H1 (cell line): ENCODE data around the gene USH2A. TPM values are rescaled to one million over a fixed set of nuclear protein-coding genes. Genes with fewer than 3 reads are reported as not detected.

Source experiments
- CTCF ChIA-PET: fragments of 300-600 bp; sonication (Branson Sonifier 250); formaldehyde crosslinking; loops from one replicate; lab custom pipeline; 2021; ENCODE audit not compliant: partially characterized antibody; lab: Charles Lee
- POLR2A ChIA-PET: fragments of 300-600 bp; sonication (Branson Sonifier 250); formaldehyde crosslinking; loops from one replicate; lab custom pipeline; 2021; ENCODE audit warnings: inconsistent platforms; ENCODE audit not compliant: partially characterized antibody; lab: Charles Lee
- DNase-seq, 2 experiments: peaks; one replicate each; pipeline versions ENCODE4 v3.0.0 to v3.0.0-alpha.2; 2010 to 2022; ENCODE audit warnings: low spot score in 2 of 2, low read depth in 1 of 2, mixed read lengths in 1 of 2
- FAIRE-seq: peaks from 2 replicates; lab custom pipeline; 2011; peaks lifted over from hg19 to GRCh38; lab: Jason Lieb, UNC
- H2AFZ ChIP-seq: 2 replicates; pipeline ENCODE4 v1.8.1; 2012; ENCODE audit warnings: low read length, inconsistent platforms
- H2AK5ac ChIP-seq: 2 replicates; pipeline ENCODE4 v1.6.1; 2013; ENCODE audit warnings: low read depth, low read length
- H2BK120ac ChIP-seq: replicated peaks from 2 replicates; pipeline ENCODE3; 2013; ENCODE audit warnings: low read depth, low read length, inconsistent platforms
- H2BK12ac ChIP-seq: 2 replicates; pipeline ENCODE4 v1.6.1; 2013; ENCODE audit warnings: low read depth, low read length
- H2BK15ac ChIP-seq: 2 replicates; pipeline ENCODE4 v1.6.1; 2013; ENCODE audit warnings: low read length
- H2BK20ac ChIP-seq: 2 replicates; pipeline ENCODE4 v1.6.1; 2013; ENCODE audit warnings: low read length
- H2BK5ac ChIP-seq: 2 replicates; pipeline ENCODE4 v1.6.1; 2013; ENCODE audit warnings: low read depth, low read length
- H3K14ac ChIP-seq: 2 replicates; pipeline ENCODE4 v1.6.1; 2013; ENCODE audit warnings: inconsistent platforms; ENCODE audit not compliant: insufficient read length
- H3K18ac ChIP-seq: 2 replicates; pipeline ENCODE4 v1.6.1; 2013; ENCODE audit warnings: low read length; ENCODE audit errors: extremely low read depth
- H3K23ac ChIP-seq: 2 replicates; pipeline ENCODE4 v1.6.1; 2013; ENCODE audit warnings: inconsistent platforms; ENCODE audit not compliant: insufficient read length
- H3K23me2 ChIP-seq: 2 replicates; pipeline ENCODE4 v1.6.1; 2013; ENCODE audit warnings: low read depth, low read length
- H3K27ac ChIP-seq: 2 replicates; pipeline ENCODE4 v1.6.1; 2011; ENCODE audit warnings: low read depth, low read length, inconsistent platforms
- H3K27me3 ChIP-seq, 4 experiments: replicated peaks in 1 of 4; 1 replicate in 1 of 4; 2 replicates in 3 of 4; pipeline versions ENCODE4 v1.6.1 to v1.8.1; 2011 to 2013; ENCODE audit warnings: low read length in 3 of 4, mild to moderate bottlenecking in 3 of 4, inconsistent platforms in 2 of 4, mixed read lengths in 2 of 4, moderate library complexity in 1 of 4; ENCODE audit not compliant: control insufficient read depth in 3 of 4, insufficient read depth in 3 of 4; ENCODE audit errors: extremely low read depth in 1 of 4
- H3K36me3 ChIP-seq, 4 experiments: 2 replicates each; pipeline versions ENCODE4 v1.6.1 to v1.8.1; 2011 to 2013; ENCODE audit warnings: mild to moderate bottlenecking in 4 of 4, low read length in 3 of 4, moderate library complexity in 2 of 4, control low read depth in 1 of 4, inconsistent platforms in 1 of 4; ENCODE audit not compliant: insufficient read depth in 4 of 4, control insufficient read depth in 2 of 4
- H3K4ac ChIP-seq: replicated peaks from 2 replicates; pipeline ENCODE3; 2013; ENCODE audit warnings: low read length, low read depth, mixed read lengths, inconsistent platforms; ENCODE audit not compliant: insufficient read length
- H3K4me1 ChIP-seq, 4 experiments: replicated peaks in 1 of 4; 1 replicate in 1 of 4; 2 replicates in 3 of 4; pipeline versions ENCODE4 v1.6.1 to v1.8.1; 2011 to 2013; ENCODE audit warnings: low read length in 3 of 4, inconsistent platforms in 2 of 4, mixed read lengths in 1 of 4; ENCODE audit not compliant: insufficient read depth in 4 of 4, control insufficient read depth in 3 of 4
- H3K4me2 ChIP-seq, 2 experiments: 2 replicates each; pipeline versions ENCODE4 v1.6.1 to v1.8.1; 2011 to 2013; ENCODE audit warnings: low read depth in 2 of 2, low read length in 2 of 2, control low read depth in 1 of 2, inconsistent platforms in 1 of 2, mild to moderate bottlenecking in 1 of 2; ENCODE audit not compliant: insufficient read depth in 1 of 2
- H3K4me3 ChIP-seq, 4 experiments: fragments of 200-600, 300-600 bp in 1 of 4; sonication (generic), shearing (Covaris generic), sonication (Bioruptor Twin) in 1 of 4; 2 replicates each; pipeline versions ENCODE4 v1.5.1 to v1.8.1; 2011 to 2016; ENCODE audit warnings: low read length in 4 of 4, low read depth in 3 of 4, control low read depth in 2 of 4, inconsistent platforms in 2 of 4, mild to moderate bottlenecking in 2 of 4, mixed read lengths in 1 of 4, moderate library complexity in 1 of 4; ENCODE audit not compliant: insufficient read depth in 2 of 4; ENCODE audit errors: extremely low read depth in 1 of 4
- H3K56ac ChIP-seq: replicated peaks from 2 replicates; pipeline ENCODE3; 2013; ENCODE audit warnings: low read depth, mild to moderate bottlenecking, mixed read lengths, low read length, inconsistent platforms; ENCODE audit not compliant: insufficient read length
- H3K79me1 ChIP-seq: 2 replicates; pipeline ENCODE4 v1.6.1; 2013; ENCODE audit warnings: low read depth, low read length, control low read depth
- H3K79me2 ChIP-seq, 2 experiments: 2 replicates each; pipeline versions ENCODE4 v1.6.1 to v1.8.1; 2012 to 2013; ENCODE audit warnings: low read length in 2 of 2, mild to moderate bottlenecking in 2 of 2, inconsistent platforms in 1 of 2; ENCODE audit not compliant: insufficient read depth in 2 of 2, control insufficient read depth in 1 of 2
- H3K9ac ChIP-seq, 4 experiments: replicated peaks in 1 of 4; 1 replicate in 1 of 4; 2 replicates in 3 of 4; pipeline versions ENCODE4 v1.6.1 to v1.8.1; 2011 to 2013; ENCODE audit warnings: low read depth in 3 of 4, low read length in 3 of 4, control low read depth in 2 of 4, mild to moderate bottlenecking in 2 of 4, moderate library complexity in 2 of 4, inconsistent platforms in 1 of 4; ENCODE audit errors: extremely low read depth in 1 of 4
- H3K9me3 ChIP-seq, 2 experiments: 2 replicates each; pipeline versions ENCODE4 v1.6.1 to v1.8.1; 2012 to 2013; ENCODE audit warnings: mild to moderate bottlenecking in 2 of 2, moderate library complexity in 2 of 2, control low read depth in 1 of 2, inconsistent platforms in 1 of 2, low read depth in 1 of 2, low read length in 1 of 2, mixed read lengths in 1 of 2; ENCODE audit not compliant: insufficient read depth in 2 of 2
- H4K20me1 ChIP-seq, 2 experiments: replicated peaks in 1 of 2; 2 replicates each; pipeline versions ENCODE3 to v1.8.1; 2011 to 2013; ENCODE audit warnings: inconsistent platforms in 2 of 2, low read length in 2 of 2, mild to moderate bottlenecking in 1 of 2; ENCODE audit not compliant: insufficient read depth in 2 of 2, control insufficient read depth in 1 of 2
- H4K5ac ChIP-seq: 2 replicates; pipeline ENCODE4 v1.6.1; 2013; ENCODE audit warnings: low read length, low read depth, mixed read lengths, inconsistent platforms; ENCODE audit not compliant: insufficient read length
- H4K8ac ChIP-seq: 2 replicates; pipeline ENCODE4 v1.8.0; 2013; ENCODE audit warnings: mild to moderate bottlenecking, moderate library complexity, low read length, inconsistent platforms; ENCODE audit not compliant: insufficient read depth; ENCODE audit errors: extremely low read depth
- H4K91ac ChIP-seq: replicated peaks from 2 replicates; pipeline ENCODE3; 2013; ENCODE audit warnings: low read length, mixed read lengths, inconsistent platforms; ENCODE audit not compliant: insufficient read length
- CBX8 ChIP-seq: fragments of 300-800, 300-1000 bp; sonication (generic); IDR thresholded peaks from 2 replicates; pipeline ENCODE4 v1.7.1; 2016; ENCODE audit warnings: low read depth, low read length, borderline replicate concordance
- CTBP2 ChIP-seq: IDR thresholded peaks from 2 replicates; pipeline ENCODE4 v1.7.0; 2011; ENCODE audit warnings: borderline replicate concordance, mild to moderate bottlenecking, moderate library complexity, mixed read lengths, low read length; ENCODE audit not compliant: insufficient read depth, insufficient read length
- CTCF ChIP-seq, 3 experiments: IDR thresholded peaks; 1 replicate in 2 of 3; 2 replicates in 1 of 3; pipeline versions ENCODE4 v1.5.1 to v1.6.1; 2011; ENCODE audit warnings: low read length in 3 of 3, mild to moderate bottlenecking in 3 of 3, inconsistent platforms in 2 of 3, low read depth in 1 of 3, moderate library complexity in 1 of 3; ENCODE audit not compliant: insufficient read depth in 1 of 3; ENCODE audit errors: control extremely low read depth in 1 of 3
- JUND ChIP-seq: IDR thresholded peaks from 2 replicates; pipeline ENCODE4 v1.6.1; 2011; ENCODE audit warnings: mild to moderate bottlenecking, improper control_type of control experiment, low read length
- RBBP5 ChIP-seq: IDR thresholded peaks from 2 replicates; pipeline ENCODE4 v1.7.1; 2012; ENCODE audit warnings: low read depth, mild to moderate bottlenecking, inconsistent platforms, low read length, moderate library complexity, borderline replicate concordance
- TCF12 ChIP-seq: IDR thresholded peaks from 2 replicates; pipeline ENCODE4 v1.6.1; 2011; ENCODE audit warnings: low read depth, mild to moderate bottlenecking, low read length
- WGBS, 2 experiments: shearing (Covaris generic) in 1 of 2; methylation state at CpG; one replicate each; pipeline versions ENCODE4 v1.1.6 to v1.1.7; 2013 to 2015; ENCODE audit warnings: low lambda C conversion rate in 2 of 2, mixed read lengths in 2 of 2, inconsistent platforms in 1 of 2, low coverage in 1 of 2, missing lambda C conversion rate in 1 of 2; ENCODE audit not compliant: insufficient replicate concordance in 2 of 2, insufficient coverage in 1 of 2, insufficient read length in 1 of 2; ENCODE audit errors: extremely low coverage in 1 of 2, missing lambda C conversion rate in 1 of 2; 5-methylcytosine and 5-hydroxymethylcytosine counted together
- polyA plus RNA-seq, 7 experiments: library from polyadenylated mRNA; depleted of rRNA in 3 of 7; stranded (reverse) in 5 of 7; unstranded in 2 of 7; fragments of >200 nt in 5 of 7; fragments of 200-250 nt in 2 of 7; gene quantifications; 1 replicate in 5 of 7; 2 replicates in 1 of 7; 4 replicates in 1 of 7; pipeline versions ENCODE4 v1.2.1 to v1.2.3, GENCODE V29; 2011 to 2013; ENCODE audit warnings: missing spikeins in 2 of 7, mixed read lengths in 2 of 7
- total RNA-seq: library from RNA; stranded (reverse); fragmentation: NEBNext Ultra II Directional; extraction: Animal tissue kit (Norgen Biotek cat#: 25700); gene quantifications from 2 replicates; pipeline ENCODE4 v1.2.1, GENCODE V29; 2021

The USH2A gene
- total and polyA plus RNA-seq, 2 of the 8 experiments (the other 6 are each of a cell fraction or from before 2014, with no cell fraction given): 0.02 to 0.17 TPM

GRCh38 chr1:215883004-215883403 lies 540.2 kb downstream of the USH2A start:
- Histone ChIP-seq H3K9me3 (no peaks in the 10 kb centered on the region), H3K27ac (no peak overlapping the region), H4K8ac (no peak overlapping the region), H3K4me3 (no peak overlapping the region), H3K36me3 (no peaks in the 10 kb centered on the region), H2AK5ac (no peak overlapping the region), H2BK15ac (no peak overlapping the region), H3K79me2 (no peaks in the 10 kb centered on the region), H3K23ac (no peak overlapping the region), H2BK20ac (no peak overlapping the region), H3K18ac (no peak overlapping the region), H3K9ac (no peak overlapping the region), H2BK5ac (no peak overlapping the region), H3K4me2 (no peak overlapping the region), H3K27me3 (no peaks in the 10 kb centered on the region), H2BK120ac (no peak overlapping the region), H3K56ac (no peak overlapping the region), H3K79me1 (no peaks in the 10 kb centered on the region), H2AFZ (no peak overlapping the region)
- ChIA-PET POLR2A (no interaction called here), CTCF (no interaction called here)
- FAIRE-seq (no peak), DNase-seq (no peak)
- TF ChIP-seq CTBP2 (no peak), RBBP5 (no peak), TCF12 (no peak), JUND (no peak), CTCF (IDR thresholded peaks at IDR 0.05; ENCODE audit: control extremely low read depth in 1 of 3, insufficient read depth in 1 of 3, low read depth in 1 of 3, low read length in 3 of 3) (no peak), CBX8 (no peak)
- TF ChIP-seq, all 59 proteins: peak for 0
- Histone ChIP-seq H4K91ac (no peak overlapping the region), H3K4me1 (no peaks in the 10 kb centered on the region), H3K23me2 (no peaks in the 10 kb centered on the region), H4K5ac (no peak overlapping the region), H2BK12ac (no peak overlapping the region), H3K14ac (no peak overlapping the region), H4K20me1 (no peaks in the 10 kb centered on the region), H3K4ac (no peak overlapping the region)
- 84% methylated on average over 3 of the region's 3 CpGs; no CpG with 5 or more reads in 1 of the 2 experiments for WGBS, 2 experiments
